Esophagus (tissue), 2 donors: ENCODE data around the gene CCDC182. TPM values are rescaled to one million over a fixed set of nuclear protein-coding genes. Genes with fewer than 3 reads are reported as not detected.

ENCODE experiments used
- H3K27ac ChIP-seq, 2 donors: one replicate each; pipeline ENCODE4 v1.5.1; 2013; ENCODE audit warnings: low read depth in 2 of 2, mild to moderate bottlenecking in 2 of 2, inconsistent platforms in 1 of 2, low read length in 1 of 2, moderate library complexity in 1 of 2
- H3K27me3 ChIP-seq, 2 donors: one replicate each; pipeline ENCODE4 v1.6.1; 2013; ENCODE audit warnings: low read length in 2 of 2, control low read depth in 1 of 2, mild to moderate bottlenecking in 1 of 2; ENCODE audit not compliant: insufficient read depth in 2 of 2, control insufficient read depth in 1 of 2
- H3K36me3 ChIP-seq, 2 donors: one replicate each; pipeline ENCODE4 v1.6.1; 2013; ENCODE audit warnings: low read length in 1 of 2; ENCODE audit not compliant: control insufficient read depth in 2 of 2, insufficient read depth in 2 of 2
- H3K4me1 ChIP-seq, 2 donors: one replicate each; pipeline ENCODE4 v1.6.1; 2013; ENCODE audit warnings: low read length in 1 of 2; ENCODE audit not compliant: control insufficient read depth in 2 of 2, insufficient read depth in 2 of 2
- H3K4me3 ChIP-seq, 2 donors: one replicate each; pipeline ENCODE4 v1.5.1; 2013; ENCODE audit warnings: low read length in 2 of 2, mild to moderate bottlenecking in 2 of 2, low read depth in 1 of 2, moderate library complexity in 1 of 2
- H3K9me3 ChIP-seq, 2 donors: one replicate each; pipeline ENCODE4 v1.6.1; 2013; ENCODE audit warnings: mild to moderate bottlenecking in 2 of 2, low read depth in 1 of 2, low read length in 1 of 2, moderate library complexity in 1 of 2; ENCODE audit not compliant: control insufficient read depth in 2 of 2, insufficient read depth in 1 of 2
- WGBS, 2 donors: extraction: QIAGEN DNeasy Blood & Tissue Kit; methylation state at CpG; one replicate each; pipeline ENCODE4 v1.1.7; 2013; 5-methylcytosine and 5-hydroxymethylcytosine counted together
- polyA plus RNA-seq, 2 donors: library from polyadenylated mRNA; stranded (reverse); fragments of 200-250 nt; gene quantifications; one replicate each; pipeline ENCODE4 v1.2.3, GENCODE V29; 2013
- donor health status: healthy with polysubstance abuse.
- donor health status: Bipolar disorder and iron deficiency.

CCDC182 gene
- polyA plus RNA-seq, 2 donors: not detected

GRCh38 chr17:57750109-57750871, 5.2 kb upstream of the CCDC182 start:
- WGBS, 2 donors: 59 to 66% methylated on average over 23 of the region's 23 CpGs
- Histone ChIP-seq H3K4me1 (no peaks in the 10 kb centered on the region), H3K9me3 (no peaks in the 10 kb centered on the region), H3K4me3 (no peak overlapping the region), H3K27ac (no peak overlapping the region), H3K27me3 (no peaks in the 10 kb centered on the region), H3K36me3 (no peaks in the 10 kb centered on the region)

GRCh38 chr17:57749701-57750100, 4.6 kb upstream of the CCDC182 start:
- Histone ChIP-seq H3K36me3 (no peaks in the 10 kb centered on the region), H3K4me1 (no peaks in the 10 kb centered on the region), H3K9me3 (no peaks in the 10 kb centered on the region), H3K27ac (no peak overlapping the region), H3K27me3 (no peaks in the 10 kb centered on the region), H3K4me3 (no peak overlapping the region)
- WGBS, 2 donors: 85 to 89% methylated on average over 3 of the region's 3 CpGs

GRCh38 chr17:57747221-57748017, 2.3 kb upstream of the CCDC182 start:
- H3K36me3 ChIP-seq: no peaks in the 10 kb centered on the region
- H3K9me3 ChIP-seq: no peaks in the 10 kb centered on the region
- 26 to 29% methylated on average over 6 of the region's 6 CpGs for WGBS, 2 donors
- no peaks in the 10 kb centered on the region for H3K27me3 ChIP-seq
- H3K27ac ChIP-seq: no peak overlapping the region
- no peak overlapping the region for H3K4me3 ChIP-seq
- H3K4me1 ChIP-seq: no peaks in the 10 kb centered on the region

GRCh38 chr17:57746221-57746620, 1.1 kb upstream of the CCDC182 start:
- Histone ChIP-seq H3K27me3 (no peaks in the 10 kb centered on the region), H3K9me3 (no peaks in the 10 kb centered on the region), H3K4me1 (no peaks in the 10 kb centered on the region), H3K36me3 (no peaks in the 10 kb centered on the region), H3K4me3 (no peak overlapping the region), H3K27ac (no peak overlapping the region)

GRCh38 chr17:57744195-57745170, 616 bp downstream of the CCDC182 start:
- WGBS, 2 donors: 88 to 93% methylated on average over 26 of the region's 26 CpGs
- H3K27me3 ChIP-seq: no peaks in the 10 kb centered on the region

GRCh38 chr17:57740235-57740528, 4.9 kb downstream of the CCDC182 start:
- no peaks in the 10 kb centered on the region for H3K27me3 ChIP-seq
- no peak overlapping the region for H3K27ac ChIP-seq
- WGBS, 2 donors: 28 to 43% methylated on average over 2 of the region's 2 CpGs
- H3K4me3 ChIP-seq: no peak overlapping the region
- H3K4me1 ChIP-seq: no peaks in the 10 kb centered on the region
- H3K9me3 ChIP-seq: no peaks in the 10 kb centered on the region
- no peaks in the 10 kb centered on the region for H3K36me3 ChIP-seq

More at GRCh38 chr17:57744195-57745170, 616 bp downstream of the CCDC182 start:
- Histone ChIP-seq H3K36me3 (no peaks in the 10 kb centered on the region), H3K4me3 (no peak overlapping the region), H3K9me3 (no peaks in the 10 kb centered on the region), H3K4me1 (no peaks in the 10 kb centered on the region), H3K27ac (no peak overlapping the region)

- 37 to 49% methylated on average over 1 of the region's 1 CpG for WGBS, 2 donors
- Histone ChIP-seq H3K27me3 (no peaks in the 10 kb centered on the region), H3K27ac (no peak overlapping the region), H3K36me3 (no peaks in the 10 kb centered on the region), H3K9me3 (no peaks in the 10 kb centered on the region), H3K4me1 (no peaks in the 10 kb centered on the region), H3K4me3 (no peak overlapping the region)
Observed at GRCh38 chr17:57739402-57740234, 5.5 kb downstream of the CCDC182 start.

- no peaks in the 10 kb centered on the region for H3K4me1 ChIP-seq
- no peak overlapping the region for H3K4me3 ChIP-seq
- H3K27ac ChIP-seq: no peak overlapping the region
- 72 to 80% methylated on average over 3 of the region's 3 CpGs for WGBS, 2 donors
- no peaks in the 10 kb centered on the region for H3K9me3 ChIP-seq
- H3K27me3 ChIP-seq: no peaks in the 10 kb centered on the region
- no peaks in the 10 kb centered on the region for H3K36me3 ChIP-seq
Observed at GRCh38 chr17:57737450-57737849, 7.6 kb downstream of the CCDC182 start.

- WGBS, 2 donors: 76 to 84% methylated on average over 6 of the region's 6 CpGs
- H3K4me1 ChIP-seq: no peaks in the 10 kb centered on the region
- H3K27me3 ChIP-seq: no peaks in the 10 kb centered on the region
- no peaks in the 10 kb centered on the region for H3K9me3 ChIP-seq
- H3K36me3 ChIP-seq: no peaks in the 10 kb centered on the region
- no peak overlapping the region for H3K4me3 ChIP-seq
- H3K27ac ChIP-seq: no peak overlapping the region
Observed at GRCh38 chr17:57735707-57736106, 9.4 kb downstream of the CCDC182 start.
